GM12801 (cell line): ENCODE results near the gene GZF1.

ENCODE experiments used
- CTCF ChIP-seq: IDR thresholded peaks from one replicate; pipeline ENCODE4 v1.5.1; 2011; ENCODE audit warnings: control low read depth; ENCODE audit not compliant: insufficient read length; ENCODE audit errors: extremely low read depth

GZF1 gene

GRCh38 chr20:23365390-23366165, 3.6 kb downstream of the GZF1 start:
- no peak for TF ChIP-seq CTCF

GRCh38 chr20:23366384-23366783, 4.4 kb downstream of the GZF1 start:
- TF ChIP-seq CTCF = no peak

GRCh38 chr20:23367770-23368169, 5.8 kb downstream of the GZF1 start:
- TF ChIP-seq CTCF = no peak

DNA sequence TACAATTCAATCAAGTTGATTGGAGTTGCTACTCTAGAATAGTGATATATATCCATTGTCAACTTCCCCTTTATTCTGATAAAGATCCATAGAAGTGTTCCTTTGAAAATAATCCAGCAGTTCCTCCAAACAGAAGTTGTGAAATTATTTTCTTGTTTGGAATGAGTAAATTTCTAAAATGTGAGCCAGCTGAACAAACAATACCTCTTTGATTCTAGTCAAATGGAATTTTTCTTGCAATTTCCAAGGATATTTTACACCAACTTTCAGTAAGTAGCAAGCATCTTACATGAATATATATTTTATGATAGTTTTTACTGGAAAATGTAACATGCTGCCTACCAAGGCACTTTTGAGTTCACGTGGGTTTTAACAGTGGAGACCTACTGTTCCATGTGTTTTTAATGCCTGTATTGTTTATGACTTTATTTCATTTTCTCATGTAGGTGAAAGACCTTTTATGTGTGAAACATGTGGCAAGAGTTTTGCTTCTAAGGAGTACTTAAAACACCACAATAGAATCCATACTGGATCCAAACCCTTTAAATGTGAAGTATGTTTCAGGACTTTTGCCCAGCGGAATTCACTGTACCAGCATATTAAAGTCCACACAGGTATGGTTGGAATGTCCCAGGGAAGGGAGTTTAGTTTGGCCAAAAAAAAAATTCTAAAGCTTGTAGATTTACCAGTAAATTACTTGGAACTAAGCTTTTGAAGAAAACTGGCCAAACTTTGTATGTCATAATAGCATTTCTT, 6.5 kb downstream of the GZF1 start:
- TF ChIP-seq CTCF = no peak

GRCh38 chr20:23369072-23369823, 7.3 kb downstream of the GZF1 start:
- no peak for TF ChIP-seq CTCF

DNA sequence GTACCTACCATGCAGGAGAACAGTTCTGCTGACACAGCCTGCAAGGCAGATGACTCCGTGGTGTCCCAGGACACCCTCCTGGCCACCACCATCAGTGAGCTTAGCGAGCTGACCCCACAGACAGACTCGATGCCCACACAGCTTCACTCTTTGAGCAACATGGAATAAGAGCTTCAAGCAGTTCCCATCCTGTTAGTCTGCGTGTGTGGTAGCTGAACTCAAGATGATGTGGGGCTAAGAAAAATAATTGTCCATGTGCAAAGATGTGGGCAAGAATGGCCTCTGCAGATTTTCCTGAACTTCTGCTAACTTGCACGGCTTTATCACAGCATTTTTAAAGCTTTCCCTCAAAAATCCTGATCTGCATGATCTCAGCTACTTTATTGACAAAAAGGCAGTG, 8.3 kb downstream of the GZF1 start:
- no peak for TF ChIP-seq CTCF

GRCh38 chr20:23370873-23371272, 8.9 kb downstream of the GZF1 start:
- no peak for TF ChIP-seq CTCF
